Stimulated activated CD8-positive, alpha-beta memory T cell treated with anti-CD3 and anti-CD28 coated beads, Interleukin-15, amount 100 ng/mL, for 48 hours (primary cell): ENCODE data around the gene ATXN2L.
A peak's percentile ranks its signal among the peaks of the same experiment; 100 is the strongest.
"Not testable (repeated sequence)": the region's sequence is repeated elsewhere in the genome, so short reads cannot be mapped to it uniquely, and the experiment has no call there.

Source experiments
- DNase-seq, 2 donors: peaks; one replicate each; pipeline ENCODE4 v3.0.0-alpha.2; 2020; ENCODE audit warnings: low read depth in 2 of 2

Gene ATXN2L, protein sequence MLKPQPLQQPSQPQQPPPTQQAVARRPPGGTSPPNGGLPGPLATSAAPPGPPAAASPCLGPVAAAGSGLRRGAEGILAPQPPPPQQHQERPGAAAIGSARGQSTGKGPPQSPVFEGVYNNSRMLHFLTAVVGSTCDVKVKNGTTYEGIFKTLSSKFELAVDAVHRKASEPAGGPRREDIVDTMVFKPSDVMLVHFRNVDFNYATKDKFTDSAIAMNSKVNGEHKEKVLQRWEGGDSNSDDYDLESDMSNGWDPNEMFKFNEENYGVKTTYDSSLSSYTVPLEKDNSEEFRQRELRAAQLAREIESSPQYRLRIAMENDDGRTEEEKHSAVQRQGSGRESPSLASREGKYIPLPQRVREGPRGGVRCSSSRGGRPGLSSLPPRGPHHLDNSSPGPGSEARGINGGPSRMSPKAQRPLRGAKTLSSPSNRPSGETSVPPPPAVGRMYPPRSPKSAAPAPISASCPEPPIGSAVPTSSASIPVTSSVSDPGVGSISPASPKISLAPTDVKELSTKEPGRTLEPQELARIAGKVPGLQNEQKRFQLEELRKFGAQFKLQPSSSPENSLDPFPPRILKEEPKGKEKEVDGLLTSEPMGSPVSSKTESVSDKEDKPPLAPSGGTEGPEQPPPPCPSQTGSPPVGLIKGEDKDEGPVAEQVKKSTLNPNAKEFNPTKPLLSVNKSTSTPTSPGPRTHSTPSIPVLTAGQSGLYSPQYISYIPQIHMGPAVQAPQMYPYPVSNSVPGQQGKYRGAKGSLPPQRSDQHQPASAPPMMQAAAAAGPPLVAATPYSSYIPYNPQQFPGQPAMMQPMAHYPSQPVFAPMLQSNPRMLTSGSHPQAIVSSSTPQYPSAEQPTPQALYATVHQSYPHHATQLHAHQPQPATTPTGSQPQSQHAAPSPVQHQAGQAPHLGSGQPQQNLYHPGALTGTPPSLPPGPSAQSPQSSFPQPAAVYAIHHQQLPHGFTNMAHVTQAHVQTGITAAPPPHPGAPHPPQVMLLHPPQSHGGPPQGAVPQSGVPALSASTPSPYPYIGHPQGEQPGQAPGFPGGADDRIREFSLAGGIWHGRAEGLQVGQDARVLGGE

GRCh38 chr16:28822520-28823290, at the start of gene ATXN2L:
Gene ATXN2L (plus strand): TSS chr16:28822999. CDS start chr16:28823260, 261 bp downstream.
- DNase-seq, result peak; percentile 93 to 95

DNA sequence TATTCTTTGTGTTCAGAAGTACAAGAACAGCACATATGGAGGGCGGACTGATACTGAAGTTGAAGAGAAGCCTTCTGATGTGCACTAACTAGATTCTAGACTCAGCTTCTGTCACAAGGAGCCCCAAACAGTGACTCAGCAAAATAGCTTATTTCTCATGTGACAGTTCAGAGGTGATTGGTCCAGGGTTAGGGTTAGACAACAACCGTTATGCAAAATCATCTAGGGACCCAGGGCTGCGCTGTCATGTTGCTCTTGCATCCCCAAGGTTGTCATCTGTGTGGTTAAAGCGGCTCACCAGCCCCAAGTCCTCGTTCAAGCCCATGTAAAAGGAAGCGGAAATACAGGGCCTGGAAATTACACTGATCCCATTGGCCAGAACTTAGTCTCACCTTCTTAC, 41.1 kb upstream of the ATXN2L start:
- not testable (repeated sequence) for DNase-seq

GRCh38 chr16:28782357-28782756, 40.4 kb upstream of the ATXN2L start:
- DNase-seq, result not testable (repeated sequence)

GRCh38 chr16:28802235-28803019, 20.4 kb upstream of the ATXN2L start:
- DNase-seq, result peak; percentile 8 to 59

- DNase-seq, result not testable (repeated sequence)
Measured at GRCh38 chr16:28807445-28808120, 15.2 kb upstream of the ATXN2L start.

GRCh38 chr16:28820016-28820415, 2.8 kb upstream of the ATXN2L start:
- no peak for DNase-seq

GRCh38 chr16:28820546-28820945, 2.3 kb upstream of the ATXN2L start:
- DNase-seq, result not testable (repeated sequence)

GRCh38 chr16:28821874-28822519, 802 bp upstream of the ATXN2L start:
- DNase-seq, result no peak

- DNase-seq, result peak in 1 of 2 donors; percentile 14
Measured at GRCh38 chr16:28823291-28823872, 583 bp downstream of the ATXN2L start.

DNA sequence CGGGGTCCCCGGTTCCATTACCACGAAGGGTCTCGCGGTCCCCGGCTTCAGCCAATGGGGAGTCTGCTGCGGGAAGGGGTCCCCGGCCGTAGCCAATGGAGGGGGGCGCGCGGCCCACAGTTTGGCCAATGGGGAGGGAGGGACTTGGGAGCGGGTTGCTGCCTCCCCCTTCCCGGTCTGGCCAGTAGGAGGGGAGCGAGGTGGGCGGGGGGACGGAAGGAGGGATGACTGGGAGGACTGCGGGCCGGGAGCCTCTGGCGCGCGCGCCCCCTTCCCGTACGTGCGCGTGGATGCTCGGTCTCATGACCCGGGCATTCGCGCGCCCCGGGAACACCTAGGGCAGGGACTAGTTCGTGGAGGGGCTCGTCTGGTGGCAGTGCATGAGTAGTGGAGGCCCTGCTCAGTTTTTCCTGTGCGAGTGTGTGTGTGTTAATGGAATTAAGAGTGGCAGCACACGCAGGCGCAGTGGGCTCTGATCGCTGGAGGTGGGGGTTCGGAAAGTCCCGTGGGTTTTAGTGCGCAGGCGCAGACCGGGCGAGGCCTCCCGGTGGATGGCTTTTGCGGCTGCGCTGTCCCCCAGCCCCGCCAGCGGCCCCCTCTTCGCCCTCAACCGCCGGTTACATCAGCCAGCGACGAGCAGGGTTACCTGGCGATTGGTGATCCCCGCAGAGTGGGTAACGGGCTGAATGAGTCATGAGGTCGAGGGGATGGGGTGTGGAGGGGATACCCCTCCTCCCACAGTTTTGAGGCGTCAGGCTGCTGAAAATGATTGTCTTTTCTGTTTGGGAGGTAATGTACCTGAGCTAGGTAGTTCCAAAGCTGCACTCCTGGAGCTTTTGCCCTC, 1.3 kb downstream of the ATXN2L start:
- peak; percentile 95 to 98 for DNase-seq

DNA sequence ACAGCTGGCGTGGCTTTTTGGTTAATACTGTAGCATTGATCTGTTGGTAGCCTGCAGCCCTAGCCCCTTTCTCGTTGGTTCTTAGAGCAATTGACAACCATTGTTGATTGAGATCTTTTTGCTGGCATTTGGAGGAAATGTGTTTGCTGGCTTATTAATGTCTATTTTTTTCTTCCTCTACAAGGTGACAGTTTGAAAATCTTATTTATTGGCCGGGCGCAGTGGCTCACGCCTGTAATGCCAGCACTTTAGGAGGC, 1.8 kb downstream of the ATXN2L start:
- no peak for DNase-seq

DNA sequence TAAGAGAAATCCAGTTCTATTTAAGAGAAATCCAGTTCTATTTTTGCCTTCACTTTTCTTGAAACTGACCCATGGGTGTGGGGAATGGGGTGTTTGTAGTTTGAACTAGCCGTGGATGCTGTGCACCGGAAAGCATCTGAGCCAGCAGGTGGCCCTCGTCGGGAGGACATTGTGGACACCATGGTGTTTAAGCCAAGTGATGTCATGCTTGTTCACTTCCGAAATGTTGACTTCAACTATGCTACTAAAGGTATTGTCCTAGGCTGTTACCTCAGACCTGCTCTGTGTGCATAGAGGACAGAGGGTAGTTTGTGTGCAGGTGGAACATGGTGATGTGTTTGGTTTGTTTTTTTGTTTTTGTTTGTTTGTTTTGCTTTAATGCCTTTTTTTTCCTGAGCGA, 3.3 kb downstream of the ATXN2L start:
- DNase-seq, result no peak

- no peak for DNase-seq
Measured at GRCh38 chr16:28829747-28830146, 6.9 kb downstream of the ATXN2L start.

- DNase-seq, result no peak
Measured at GRCh38 chr16:28830531-28830930, 7.7 kb downstream of the ATXN2L start.

DNA sequence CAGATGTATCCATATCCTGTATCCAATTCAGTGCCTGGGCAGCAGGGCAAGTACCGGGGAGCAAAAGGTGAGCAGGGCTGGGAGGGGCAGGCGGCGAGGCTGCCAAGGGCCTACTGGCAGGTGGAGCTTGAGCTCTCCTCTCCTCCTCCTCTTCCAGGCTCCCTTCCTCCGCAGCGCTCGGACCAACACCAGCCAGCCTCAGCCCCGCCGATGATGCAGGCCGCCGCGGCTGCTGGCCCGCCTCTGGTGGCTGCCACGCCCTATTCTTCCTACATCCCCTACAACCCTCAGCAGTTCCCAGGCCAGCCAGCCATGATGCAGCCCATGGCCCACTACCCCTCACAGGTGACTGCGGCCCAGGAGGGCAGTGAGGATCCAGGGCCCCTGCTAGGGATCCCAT, 11.6 kb downstream of the ATXN2L start:
- DNase-seq, result no peak

DNA sequence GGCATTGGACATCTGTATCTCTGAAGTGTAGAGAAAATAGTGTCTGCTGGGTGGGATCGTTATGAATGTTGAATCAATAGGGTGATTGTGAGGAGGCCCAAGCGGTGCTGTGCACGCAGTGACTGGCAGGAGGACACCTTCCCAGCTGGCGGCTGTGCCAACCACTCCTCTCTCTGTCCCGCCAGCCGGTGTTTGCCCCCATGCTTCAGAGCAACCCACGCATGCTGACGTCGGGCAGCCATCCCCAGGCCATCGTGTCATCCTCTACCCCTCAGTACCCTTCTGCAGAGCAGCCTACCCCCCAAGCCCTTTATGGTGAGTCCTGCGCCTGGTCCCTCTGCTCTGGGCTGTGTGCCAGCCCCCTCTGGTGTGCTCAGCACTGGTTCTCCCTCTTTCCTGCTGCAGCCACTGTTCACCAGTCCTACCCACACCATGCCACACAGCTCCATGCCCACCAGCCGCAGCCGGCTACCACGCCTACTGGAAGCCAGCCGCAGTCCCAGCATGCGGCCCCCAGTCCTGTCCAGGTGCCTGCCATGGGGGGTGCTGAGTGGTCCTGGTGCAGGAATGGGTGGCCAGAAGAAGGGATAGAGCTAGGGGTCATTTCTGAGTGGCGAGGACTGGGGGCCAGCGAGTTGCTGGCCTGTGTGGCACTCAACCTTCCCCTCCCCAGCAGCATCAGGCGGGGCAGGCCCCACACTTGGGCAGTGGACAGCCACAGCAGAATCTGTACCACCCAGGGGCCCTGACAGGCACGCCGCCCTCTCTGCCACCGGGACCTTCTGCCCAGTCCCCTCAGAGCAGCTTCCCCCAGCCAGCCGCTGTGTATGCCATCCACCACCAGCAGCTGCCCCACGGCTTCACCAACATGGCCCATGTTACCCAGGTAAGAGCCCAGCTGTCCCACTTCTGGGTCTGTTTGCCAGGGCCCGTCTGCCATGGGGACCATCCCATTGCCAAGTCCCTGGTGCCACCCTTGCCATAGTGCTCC, 12.4 kb downstream of the ATXN2L start:
- DNase-seq, result no peak
